Epithelial cell of proximal tubule (primary cell): ENCODE results near the gene HMOX1. TPM values are rescaled to one million over a fixed set of nuclear protein-coding genes. Genes with fewer than 3 reads are reported as not detected.

Source experiments
- DNase-seq: peaks from one replicate; pipeline ENCODE4 v3.0.0-alpha.2; 2011; ENCODE audit warnings: low read depth
- H3K4me3 ChIP-seq: 2 replicates; pipeline ENCODE4 v1.5.1; 2011; ENCODE audit warnings: low read depth, mild to moderate bottlenecking, low read length
- total RNA-seq: library from RNA; depleted of rRNA; stranded (reverse); fragments of >200 nt; gene quantifications from 2 replicates; pipeline ENCODE4 v1.2.3, GENCODE V29; 2015
- TF ChIP-seq, protein P1 (sequence below): conservative IDR thresholded peaks from 2 replicates; pipeline ENCODE4 v1.5.1; 2012; ENCODE audit warnings: low read depth, mild to moderate bottlenecking, low read length

Gene HMOX1
- total RNA-seq, 1 donor from 2014 or later = 21.8 TPM

DNA sequence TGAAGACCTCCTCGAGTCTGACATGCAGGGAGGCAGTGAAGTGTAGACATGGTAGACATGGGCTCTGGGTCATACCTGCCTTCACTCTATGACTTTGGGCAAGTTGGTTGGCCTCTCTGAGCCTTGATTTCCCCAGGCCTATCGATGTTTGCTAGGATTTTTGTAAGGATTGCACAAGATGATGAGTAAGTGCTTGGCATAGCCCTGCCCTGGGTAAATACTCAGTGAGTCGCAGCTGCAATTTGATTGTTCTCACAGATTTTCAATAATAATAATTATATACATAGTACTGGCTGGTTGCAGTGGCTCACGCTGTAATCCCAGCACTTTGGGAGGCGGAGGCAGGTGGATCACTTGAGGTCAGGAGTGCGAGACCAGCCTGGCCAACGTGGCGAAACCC, 37.2 kb downstream of the HMOX1 start:
- TF ChIP-seq, protein P1, sequence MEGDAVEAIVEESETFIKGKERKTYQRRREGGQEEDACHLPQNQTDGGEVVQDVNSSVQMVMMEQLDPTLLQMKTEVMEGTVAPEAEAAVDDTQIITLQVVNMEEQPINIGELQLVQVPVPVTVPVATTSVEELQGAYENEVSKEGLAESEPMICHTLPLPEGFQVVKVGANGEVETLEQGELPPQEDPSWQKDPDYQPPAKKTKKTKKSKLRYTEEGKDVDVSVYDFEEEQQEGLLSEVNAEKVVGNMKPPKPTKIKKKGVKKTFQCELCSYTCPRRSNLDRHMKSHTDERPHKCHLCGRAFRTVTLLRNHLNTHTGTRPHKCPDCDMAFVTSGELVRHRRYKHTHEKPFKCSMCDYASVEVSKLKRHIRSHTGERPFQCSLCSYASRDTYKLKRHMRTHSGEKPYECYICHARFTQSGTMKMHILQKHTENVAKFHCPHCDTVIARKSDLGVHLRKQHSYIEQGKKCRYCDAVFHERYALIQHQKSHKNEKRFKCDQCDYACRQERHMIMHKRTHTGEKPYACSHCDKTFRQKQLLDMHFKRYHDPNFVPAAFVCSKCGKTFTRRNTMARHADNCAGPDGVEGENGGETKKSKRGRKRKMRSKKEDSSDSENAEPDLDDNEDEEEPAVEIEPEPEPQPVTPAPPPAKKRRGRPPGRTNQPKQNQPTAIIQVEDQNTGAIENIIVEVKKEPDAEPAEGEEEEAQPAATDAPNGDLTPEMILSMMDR = no peak
- no peak for DNase-seq

DNA sequence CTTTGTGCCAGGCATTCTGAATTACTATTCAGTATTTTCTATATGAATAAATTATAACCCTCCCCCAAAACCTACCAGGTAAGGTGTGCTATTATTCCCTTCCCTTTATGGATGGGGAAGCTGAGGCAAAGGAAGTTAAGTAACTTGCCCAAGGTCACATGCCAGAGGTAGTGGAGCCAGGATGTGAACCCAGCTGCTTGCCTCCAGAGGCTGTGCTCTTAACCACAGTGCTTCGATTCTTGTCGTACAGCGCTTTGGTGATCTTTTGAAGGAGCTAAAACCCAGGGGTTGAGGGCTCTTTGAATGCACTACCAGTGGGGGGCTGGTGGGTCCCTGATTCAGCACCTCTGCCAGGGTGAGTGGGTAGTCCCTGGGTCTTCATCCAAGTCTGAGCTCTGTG, 37.8 kb downstream of the HMOX1 start:
- no peak overlapping the region for H3K4me3 ChIP-seq
- TF ChIP-seq, protein P1 = no peak
- DNase-seq = no peak

More for the DNA sequence above, 37.2 kb downstream of the HMOX1 start:
- no peak overlapping the region for H3K4me3 ChIP-seq

DNA sequence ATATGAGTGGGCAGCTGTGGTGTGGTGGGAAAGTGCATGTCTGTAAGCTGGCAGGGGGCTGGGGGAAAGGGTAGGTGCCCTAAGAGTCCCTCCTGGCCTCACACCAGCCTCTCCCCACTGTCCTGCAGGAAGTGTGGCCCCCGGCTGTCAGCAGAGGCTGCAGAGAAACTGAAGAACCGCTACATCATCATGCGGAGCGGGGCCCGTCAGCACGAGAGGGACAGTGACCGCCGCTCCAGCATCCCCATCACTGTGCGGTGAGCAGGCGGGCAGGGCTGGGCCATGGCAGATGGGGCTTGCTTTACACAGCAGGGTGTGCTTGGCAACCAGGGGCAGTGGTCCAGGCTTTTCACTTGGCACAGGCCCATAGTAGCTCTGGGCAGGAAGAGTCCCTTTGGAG, 38.9 kb downstream of the HMOX1 start:
- no peak for DNase-seq

DNA sequence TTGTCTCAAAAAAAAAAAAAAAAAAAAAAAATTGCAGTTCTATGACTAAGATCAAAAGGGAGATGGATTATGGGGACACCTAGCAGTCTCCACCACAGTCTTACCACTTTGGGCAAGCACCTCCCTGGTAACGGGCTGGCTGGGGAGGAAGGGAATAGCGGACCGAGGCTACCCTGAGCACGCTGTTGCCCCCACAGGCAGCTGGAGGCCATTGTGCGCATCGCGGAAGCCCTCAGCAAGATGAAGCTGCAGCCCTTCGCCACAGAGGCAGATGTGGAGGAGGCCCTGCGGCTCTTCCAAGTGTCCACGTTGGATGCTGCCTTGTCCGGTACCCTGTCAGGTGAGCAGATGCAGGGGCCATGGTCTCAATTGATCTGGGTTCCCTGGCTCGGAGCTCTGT, 40.2 kb downstream of the HMOX1 start:
- TF ChIP-seq, protein P1 = no peak
- H3K4me3 ChIP-seq = no peak overlapping the region
- DNase-seq = no peak

More for the DNA sequence above, 38.9 kb downstream of the HMOX1 start:
- TF ChIP-seq, protein P1 = no peak
- H3K4me3 ChIP-seq = no peak overlapping the region

DNA sequence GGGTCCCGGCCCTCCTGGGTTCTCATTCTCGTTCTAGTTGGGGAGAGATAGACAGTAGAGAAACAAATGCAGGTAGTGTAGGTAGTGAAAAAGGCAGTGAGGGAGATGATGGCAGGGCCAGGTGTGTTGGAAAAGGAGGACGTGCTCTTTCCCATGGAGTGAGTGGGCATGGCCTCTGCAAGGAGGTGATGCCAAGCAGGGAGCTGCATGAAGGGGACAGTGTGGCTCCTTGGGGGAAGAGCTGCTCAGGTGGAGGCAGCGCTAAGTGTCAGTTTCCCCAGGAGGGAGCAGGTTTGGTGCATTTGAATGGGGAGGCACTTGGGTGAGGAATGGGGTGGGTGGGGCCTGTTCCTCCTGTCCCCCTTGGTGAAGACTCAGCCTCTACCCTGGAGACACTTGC, 41.2 kb downstream of the HMOX1 start:
- no peak overlapping the region for H3K4me3 ChIP-seq
- TF ChIP-seq, protein P1 = no peak
- DNase-seq = no peak

DNA sequence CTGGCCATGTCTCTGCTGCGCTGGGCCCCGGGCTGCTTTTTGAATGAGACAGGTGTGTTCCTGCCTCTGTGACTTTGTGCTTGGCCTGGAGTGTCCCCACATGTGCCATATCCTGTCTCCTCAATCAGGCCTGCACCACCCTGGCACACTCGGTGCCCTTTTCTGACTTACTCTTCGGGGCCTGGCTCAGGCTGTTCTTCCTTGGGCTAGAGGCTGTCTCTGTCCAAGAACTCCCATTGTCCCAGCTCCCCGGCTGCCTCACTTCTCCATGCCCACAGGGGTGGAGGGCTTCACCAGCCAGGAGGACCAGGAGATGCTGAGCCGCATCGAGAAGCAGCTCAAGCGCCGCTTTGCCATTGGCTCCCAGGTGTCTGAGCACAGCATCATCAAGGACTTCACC, 42.0 kb downstream of the HMOX1 start:
- no peak for DNase-seq
- no peak overlapping the region for H3K4me3 ChIP-seq
- TF ChIP-seq, protein P1 = no peak

DNA sequence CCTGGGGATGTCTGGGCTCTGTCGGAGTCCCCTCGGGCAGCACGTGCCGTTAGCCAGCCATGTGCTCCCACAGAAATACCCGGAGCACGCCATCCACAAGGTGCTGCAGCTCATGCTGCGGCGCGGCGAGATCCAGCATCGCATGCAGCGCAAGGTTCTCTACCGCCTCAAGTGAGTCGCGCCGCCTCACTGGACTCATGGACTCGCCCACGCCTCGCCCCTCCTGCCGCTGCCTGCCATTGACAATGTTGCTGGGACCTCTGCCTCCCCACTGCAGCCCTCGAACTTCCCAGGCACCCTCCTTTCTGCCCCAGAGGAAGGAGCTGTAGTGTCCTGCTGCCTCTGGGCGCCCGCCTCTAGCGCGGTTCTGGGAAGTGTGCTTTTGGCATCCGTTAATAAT, 43.2 kb downstream of the HMOX1 start:
- no peak overlapping the region for H3K4me3 ChIP-seq
- TF ChIP-seq, protein P1 = no peak
- no peak for DNase-seq
